ENCODE measurements around the gene RGSL1. TPM values are rescaled to one million over a fixed set of nuclear protein-coding genes. Genes with fewer than 3 reads are reported as not detected.

The RGSL1 gene
- total and polyA plus RNA-seq, 10 donors: not detected

- H3K4me3 ChIP-seq: no peak overlapping the region
- H3K4me1 ChIP-seq: peaks cover 0 to 12% (median 2%) of the 10 kb centered on the region in 6 donors
- TF ChIP-seq, protein P1, sequence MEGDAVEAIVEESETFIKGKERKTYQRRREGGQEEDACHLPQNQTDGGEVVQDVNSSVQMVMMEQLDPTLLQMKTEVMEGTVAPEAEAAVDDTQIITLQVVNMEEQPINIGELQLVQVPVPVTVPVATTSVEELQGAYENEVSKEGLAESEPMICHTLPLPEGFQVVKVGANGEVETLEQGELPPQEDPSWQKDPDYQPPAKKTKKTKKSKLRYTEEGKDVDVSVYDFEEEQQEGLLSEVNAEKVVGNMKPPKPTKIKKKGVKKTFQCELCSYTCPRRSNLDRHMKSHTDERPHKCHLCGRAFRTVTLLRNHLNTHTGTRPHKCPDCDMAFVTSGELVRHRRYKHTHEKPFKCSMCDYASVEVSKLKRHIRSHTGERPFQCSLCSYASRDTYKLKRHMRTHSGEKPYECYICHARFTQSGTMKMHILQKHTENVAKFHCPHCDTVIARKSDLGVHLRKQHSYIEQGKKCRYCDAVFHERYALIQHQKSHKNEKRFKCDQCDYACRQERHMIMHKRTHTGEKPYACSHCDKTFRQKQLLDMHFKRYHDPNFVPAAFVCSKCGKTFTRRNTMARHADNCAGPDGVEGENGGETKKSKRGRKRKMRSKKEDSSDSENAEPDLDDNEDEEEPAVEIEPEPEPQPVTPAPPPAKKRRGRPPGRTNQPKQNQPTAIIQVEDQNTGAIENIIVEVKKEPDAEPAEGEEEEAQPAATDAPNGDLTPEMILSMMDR (IDR thresholded peaks at IDR 0.05 in 8 of 11, conservative IDR thresholded peaks at IDR 0.05 in 3 of 11): no peak
- 93 to 96% (median 94%) methylated on average over 7 of the region's 7 CpGs for WGBS, 5 donors
- H3K36me3 ChIP-seq: no peaks in the 10 kb centered on the region
- no peak for DNase-seq
- H3K27me3 ChIP-seq (replicated peaks in 1 of 7): no peaks in the 10 kb centered on the region
- no peaks in the 10 kb centered on the region for H3K9me3 ChIP-seq
- H3K27ac ChIP-seq: no peak overlapping the region
- intact Hi-C loops (cut with DNase I; ENCODE audit: low total_unique reads): no loop called here
These were observed 18.7 kb upstream of the RGSL1 start for GRCh38 chr1:182431278-182431677.

DNA sequence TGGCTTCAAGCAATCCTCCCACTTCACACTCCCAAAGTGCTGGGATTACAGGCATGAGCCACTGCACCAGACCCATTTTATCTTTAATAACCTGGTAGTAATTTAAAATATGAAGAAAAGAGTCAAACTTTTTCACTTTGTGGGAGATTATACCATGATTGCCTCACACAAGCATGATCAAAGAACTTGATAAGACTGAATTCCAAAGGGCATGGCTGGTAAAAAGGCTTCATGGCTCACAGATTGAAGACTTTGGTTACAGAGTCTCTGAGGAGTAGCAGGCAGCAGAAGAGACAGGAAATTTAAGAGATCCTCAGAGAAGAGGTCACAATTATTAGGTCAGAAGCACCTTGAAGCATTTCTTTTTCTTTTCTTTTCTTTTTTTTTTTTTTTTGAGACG lies 16.4 kb upstream of the RGSL1 start:
- Histone ChIP-seq H3K36me3 (no peaks in the 10 kb centered on the region), H3K27me3 (replicated peaks in 1 of 7) (no peaks in the 10 kb centered on the region), H3K27ac (no peak overlapping the region), H3K4me1 (peaks cover 0 to 12% (median 2%) of the 10 kb centered on the region in 6 donors), H3K4me3 (no peak overlapping the region), H3K9me3 (peaks cover 0 to 10% (median 4%) of the 10 kb centered on the region in 8 donors)
- WGBS, 5 donors: 80 to 100% (median 95%) methylated on average over 1 of the region's 1 CpG
- intact Hi-C loops (cut with DNase I; ENCODE audit: low total_unique reads): no loop called here
- TF ChIP-seq POLR2AphosphoS5 (IDR thresholded peaks at IDR 0.05) (no peak), POLR2A (IDR thresholded peaks at IDR 0.05) (no peak)
- TF ChIP-seq, protein P1 (IDR thresholded peaks at IDR 0.05 in 8 of 11, conservative IDR thresholded peaks at IDR 0.05 in 3 of 11): no peak
- DNase-seq: no peak

DNA sequence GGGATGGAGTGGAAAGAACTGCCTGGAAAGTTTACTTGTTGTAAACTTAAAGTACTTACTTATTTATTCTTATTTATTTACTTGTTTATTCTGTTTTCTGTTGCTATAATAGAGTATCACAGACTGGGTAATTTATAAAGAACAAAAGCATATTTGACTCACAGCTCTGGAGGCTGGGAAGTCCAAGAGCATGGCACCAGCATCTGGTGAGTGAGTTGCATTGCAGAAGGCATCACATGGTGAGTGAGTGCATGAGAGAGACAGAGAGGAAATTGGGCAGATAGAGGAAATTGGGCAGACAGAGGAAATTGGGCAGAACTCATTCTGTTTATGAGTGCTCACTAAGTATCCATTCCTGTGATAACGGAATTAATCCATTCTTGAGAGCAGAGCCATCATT lies 11.6 kb upstream of the RGSL1 start:
- 82 to 96% (median 87%) methylated on average over 1 of the region's 1 CpG for WGBS, 5 donors
- H3K36me3 ChIP-seq: no peaks in the 10 kb centered on the region
- no peaks in the 10 kb centered on the region for H3K4me1 ChIP-seq
- H3K4me3 ChIP-seq: no peak overlapping the region
- intact Hi-C loops (cut with DNase I; ENCODE audit: low total_unique reads): no loop called here
- H3K27me3 ChIP-seq (replicated peaks in 1 of 7): no peaks in the 10 kb centered on the region
- no peak for DNase-seq
- no peak for TF ChIP-seq POLR2AphosphoS5 (IDR thresholded peaks at IDR 0.05)
- TF ChIP-seq, protein P1 (IDR thresholded peaks at IDR 0.05 in 8 of 11, conservative IDR thresholded peaks at IDR 0.05 in 3 of 11): no peak
- no peak for TF ChIP-seq POLR2A (IDR thresholded peaks at IDR 0.05)
- peaks cover 0 to 15% (median 6%) of the 10 kb centered on the region in 8 donors for H3K9me3 ChIP-seq
- no peak overlapping the region for H3K27ac ChIP-seq

GRCh38 chr1:182441719-182442118 lies 8.2 kb upstream of the RGSL1 start:
- intact Hi-C loops (cut with DNase I; ENCODE audit: low total_unique reads): no loop called here
- Histone ChIP-seq H3K36me3 (no peaks in the 10 kb centered on the region), H3K27ac (no peak overlapping the region), H3K4me1 (peaks cover 0 to 6% (median 2%) of the 10 kb centered on the region in 6 donors), H3K27me3 (replicated peaks in 1 of 7) (no peaks in the 10 kb centered on the region), H3K4me3 (no peak overlapping the region), H3K9me3 (peaks cover 0 to 15% (median 6%) of the 10 kb centered on the region in 8 donors)
- no peak for DNase-seq
- TF ChIP-seq POLR2AphosphoS5 (IDR thresholded peaks at IDR 0.05): no peak
- WGBS, 5 donors: 84 to 92% (median 89%) methylated on average over 2 to 3 of the region's 3 CpGs

DNA sequence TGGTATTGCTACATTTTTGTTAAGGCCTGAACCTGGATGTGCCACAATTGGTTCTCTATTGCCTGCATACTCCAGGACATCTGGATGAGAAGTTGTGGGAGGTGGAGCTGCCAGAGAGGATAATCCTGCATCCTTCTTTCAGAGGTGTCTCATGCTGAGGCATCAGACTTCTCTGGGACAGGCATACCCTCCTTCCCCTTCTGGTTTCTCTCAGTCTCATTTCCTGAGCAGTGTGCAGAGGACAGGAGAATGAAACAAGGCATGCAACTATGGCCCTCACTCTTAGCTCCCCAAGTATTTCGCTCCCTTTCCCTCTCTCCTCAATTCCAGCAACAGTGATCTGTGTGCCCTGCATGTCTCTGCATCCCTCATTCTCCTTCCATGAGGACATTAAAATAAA lies 7.6 kb upstream of the RGSL1 start:
- TF ChIP-seq POLR2A (IDR thresholded peaks at IDR 0.05) (no peak), POLR2AphosphoS5 (IDR thresholded peaks at IDR 0.05) (no peak)
- TF ChIP-seq, protein P1 (IDR thresholded peaks at IDR 0.05 in 8 of 11, conservative IDR thresholded peaks at IDR 0.05 in 3 of 11): no peak
- no peak for DNase-seq
- H3K36me3 ChIP-seq: no peaks in the 10 kb centered on the region
- H3K4me1 ChIP-seq: peaks cover 0 to 6% (median 2%) of the 10 kb centered on the region in 6 donors
- 82 to 97% (median 83%) methylated on average over 1 of the region's 1 CpG for WGBS, 5 donors
- H3K27me3 ChIP-seq (replicated peaks in 1 of 7): no peaks in the 10 kb centered on the region
- H3K4me3 ChIP-seq: no peak overlapping the region
- H3K27ac ChIP-seq: no peak overlapping the region
- H3K9me3 ChIP-seq: peaks cover 0 to 15% (median 6%) of the 10 kb centered on the region in 8 donors
- intact Hi-C loops (cut with DNase I; ENCODE audit: low total_unique reads): no loop called here

Data from spleen (tissue), 11 donors.